Measurements from ENCODE around the gene POLK.

The POLK gene

GRCh38 chr5:75617736-75618352 is 106.2 kb downstream of the POLK start:
- H3K4me1 ChIP-seq (ENCODE audit: control insufficient read depth, insufficient read depth, low read length) = peaks cover 14% of the 10 kb centered on the region
- H3K27me3 ChIP-seq (ENCODE audit: control insufficient read depth, insufficient read depth, low read length) = no peaks in the 10 kb centered on the region

GRCh38 chr5:75620184-75620959 is 108.7 kb downstream of the POLK start:
- H3K36me3 ChIP-seq (ENCODE audit: control insufficient read depth, insufficient read depth, low read length) = no peaks in the 10 kb centered on the region
- no peaks in the 10 kb centered on the region for H3K27me3 ChIP-seq (ENCODE audit: control insufficient read depth, insufficient read depth, low read length)
- H3K4me1 ChIP-seq (ENCODE audit: control insufficient read depth, insufficient read depth, low read length) = peaks cover 14% of the 10 kb centered on the region
- no peak overlapping the region for H3K4me3 ChIP-seq (ENCODE audit: low read depth, low read length)
- no peak overlapping the region for H3K9ac ChIP-seq (ENCODE audit: low read depth, low read length)
- H3K27ac ChIP-seq (ENCODE audit: low read depth, low read length) = no peak overlapping the region
- no peaks in the 10 kb centered on the region for H3K9me3 ChIP-seq (ENCODE audit: control insufficient read depth, insufficient read depth, low read length)

More at GRCh38 chr5:75617736-75618352, 106.2 kb downstream of the POLK start:
- Histone ChIP-seq H3K9me3 (ENCODE audit: control insufficient read depth, insufficient read depth, low read length) (no peaks in the 10 kb centered on the region), H3K27ac (ENCODE audit: low read depth, low read length) (no peak overlapping the region), H3K9ac (ENCODE audit: low read depth, low read length) (no peak overlapping the region), H3K36me3 (ENCODE audit: control insufficient read depth, insufficient read depth, low read length) (no peaks in the 10 kb centered on the region), H3K4me3 (ENCODE audit: low read depth, low read length) (no peak overlapping the region)

GRCh38 chr5:75622564-75622963 is 110.9 kb downstream of the POLK start:
- no peak overlapping the region for H3K4me3 ChIP-seq (ENCODE audit: low read depth, low read length)
- no peaks in the 10 kb centered on the region for H3K36me3 ChIP-seq (ENCODE audit: control insufficient read depth, insufficient read depth, low read length)
- H3K9me3 ChIP-seq (ENCODE audit: control insufficient read depth, insufficient read depth, low read length) = no peaks in the 10 kb centered on the region
- H3K27ac ChIP-seq (ENCODE audit: low read depth, low read length) = no peak overlapping the region
- H3K27me3 ChIP-seq (ENCODE audit: control insufficient read depth, insufficient read depth, low read length) = no peaks in the 10 kb centered on the region
- no peaks in the 10 kb centered on the region for H3K4me1 ChIP-seq (ENCODE audit: control insufficient read depth, insufficient read depth, low read length)
- no peak overlapping the region for H3K9ac ChIP-seq (ENCODE audit: low read depth, low read length)

- no peak overlapping the region for H3K4me3 ChIP-seq (ENCODE audit: low read depth, low read length)
- H3K4me1 ChIP-seq (ENCODE audit: control insufficient read depth, insufficient read depth, low read length) = no peaks in the 10 kb centered on the region
- no peaks in the 10 kb centered on the region for H3K36me3 ChIP-seq (ENCODE audit: control insufficient read depth, insufficient read depth, low read length)
- no peaks in the 10 kb centered on the region for H3K9me3 ChIP-seq (ENCODE audit: control insufficient read depth, insufficient read depth, low read length)
- no peak overlapping the region for H3K9ac ChIP-seq (ENCODE audit: low read depth, low read length)
- no peak overlapping the region for H3K27ac ChIP-seq (ENCODE audit: low read depth, low read length)
- H3K27me3 ChIP-seq (ENCODE audit: control insufficient read depth, insufficient read depth, low read length) = no peaks in the 10 kb centered on the region
Observed at GRCh38 chr5:75623846-75624245, 112.2 kb downstream of the POLK start.

- Histone ChIP-seq H3K4me1 (ENCODE audit: control insufficient read depth, insufficient read depth, low read length) (no peaks in the 10 kb centered on the region), H3K4me3 (ENCODE audit: low read depth, low read length) (no peak overlapping the region), H3K9ac (ENCODE audit: low read depth, low read length) (no peak overlapping the region), H3K9me3 (ENCODE audit: control insufficient read depth, insufficient read depth, low read length) (no peaks in the 10 kb centered on the region), H3K27me3 (ENCODE audit: control insufficient read depth, insufficient read depth, low read length) (no peaks in the 10 kb centered on the region), H3K27ac (ENCODE audit: low read depth, low read length) (no peak overlapping the region), H3K36me3 (ENCODE audit: control insufficient read depth, insufficient read depth, low read length) (no peaks in the 10 kb centered on the region)
Observed at GRCh38 chr5:75626959-75627358, 115.3 kb downstream of the POLK start.

GRCh38 chr5:75627801-75628200 is 116.1 kb downstream of the POLK start:
- no peaks in the 10 kb centered on the region for H3K9me3 ChIP-seq (ENCODE audit: control insufficient read depth, insufficient read depth, low read length)
- H3K27ac ChIP-seq (ENCODE audit: low read depth, low read length) = no peak overlapping the region
- H3K36me3 ChIP-seq (ENCODE audit: control insufficient read depth, insufficient read depth, low read length) = no peaks in the 10 kb centered on the region
- H3K4me3 ChIP-seq (ENCODE audit: low read depth, low read length) = no peak overlapping the region
- H3K9ac ChIP-seq (ENCODE audit: low read depth, low read length) = no peak overlapping the region
- H3K4me1 ChIP-seq (ENCODE audit: control insufficient read depth, insufficient read depth, low read length) = no peaks in the 10 kb centered on the region
- H3K27me3 ChIP-seq (ENCODE audit: control insufficient read depth, insufficient read depth, low read length) = no peaks in the 10 kb centered on the region

- no peak overlapping the region for H3K9ac ChIP-seq (ENCODE audit: low read depth, low read length)
- H3K36me3 ChIP-seq (ENCODE audit: control insufficient read depth, insufficient read depth, low read length) = no peaks in the 10 kb centered on the region
- no peak overlapping the region for H3K27ac ChIP-seq (ENCODE audit: low read depth, low read length)
- H3K4me1 ChIP-seq (ENCODE audit: control insufficient read depth, insufficient read depth, low read length) = no peaks in the 10 kb centered on the region
- H3K4me3 ChIP-seq (ENCODE audit: low read depth, low read length) = no peak overlapping the region
- no peaks in the 10 kb centered on the region for H3K27me3 ChIP-seq (ENCODE audit: control insufficient read depth, insufficient read depth, low read length)
- H3K9me3 ChIP-seq (ENCODE audit: control insufficient read depth, insufficient read depth, low read length) = no peaks in the 10 kb centered on the region
Observed at GRCh38 chr5:75630875-75631274, 119.2 kb downstream of the POLK start.

- Histone ChIP-seq H3K9ac (ENCODE audit: low read depth, low read length) (no peak overlapping the region), H3K27ac (ENCODE audit: low read depth, low read length) (no peak overlapping the region), H3K4me3 (ENCODE audit: low read depth, low read length) (no peak overlapping the region), H3K27me3 (ENCODE audit: control insufficient read depth, insufficient read depth, low read length) (no peaks in the 10 kb centered on the region), H3K9me3 (ENCODE audit: control insufficient read depth, insufficient read depth, low read length) (no peaks in the 10 kb centered on the region), H3K36me3 (ENCODE audit: control insufficient read depth, insufficient read depth, low read length) (no peaks in the 10 kb centered on the region), H3K4me1 (ENCODE audit: control insufficient read depth, insufficient read depth, low read length) (no peaks in the 10 kb centered on the region)
Observed at GRCh38 chr5:75632321-75632720, 120.6 kb downstream of the POLK start.

GRCh38 chr5:75637949-75638348 is 126.3 kb downstream of the POLK start:
- no peak overlapping the region for H3K9ac ChIP-seq (ENCODE audit: low read depth, low read length)
- H3K9me3 ChIP-seq (ENCODE audit: control insufficient read depth, insufficient read depth, low read length) = no peaks in the 10 kb centered on the region
- H3K36me3 ChIP-seq (ENCODE audit: control insufficient read depth, insufficient read depth, low read length) = no peaks in the 10 kb centered on the region
- no peaks in the 10 kb centered on the region for H3K27me3 ChIP-seq (ENCODE audit: control insufficient read depth, insufficient read depth, low read length)
- no peaks in the 10 kb centered on the region for H3K4me1 ChIP-seq (ENCODE audit: control insufficient read depth, insufficient read depth, low read length)
- H3K4me3 ChIP-seq (ENCODE audit: low read depth, low read length) = no peak overlapping the region
- H3K27ac ChIP-seq (ENCODE audit: low read depth, low read length) = no peak overlapping the region

- no peak overlapping the region for H3K27ac ChIP-seq (ENCODE audit: low read depth, low read length)
Observed at GRCh38 chr5:75639535-75640311, 128.0 kb downstream of the POLK start.

GRCh38 chr5:75640395-75640794 is 128.7 kb downstream of the POLK start:
- no peak overlapping the region for H3K9ac ChIP-seq (ENCODE audit: low read depth, low read length)
- no peaks in the 10 kb centered on the region for H3K27me3 ChIP-seq (ENCODE audit: control insufficient read depth, insufficient read depth, low read length)
- H3K4me1 ChIP-seq (ENCODE audit: control insufficient read depth, insufficient read depth, low read length) = no peaks in the 10 kb centered on the region
- no peak overlapping the region for H3K4me3 ChIP-seq (ENCODE audit: low read depth, low read length)
- no peaks in the 10 kb centered on the region for H3K36me3 ChIP-seq (ENCODE audit: control insufficient read depth, insufficient read depth, low read length)
- H3K27ac ChIP-seq (ENCODE audit: low read depth, low read length) = no peak overlapping the region
- H3K9me3 ChIP-seq (ENCODE audit: control insufficient read depth, insufficient read depth, low read length) = no peaks in the 10 kb centered on the region

More at GRCh38 chr5:75639535-75640311, 128.0 kb downstream of the POLK start:
- Histone ChIP-seq H3K4me3 (ENCODE audit: low read depth, low read length) (no peak overlapping the region), H3K9ac (ENCODE audit: low read depth, low read length) (no peak overlapping the region), H3K36me3 (ENCODE audit: control insufficient read depth, insufficient read depth, low read length) (no peaks in the 10 kb centered on the region), H3K9me3 (ENCODE audit: control insufficient read depth, insufficient read depth, low read length) (no peaks in the 10 kb centered on the region), H3K27me3 (ENCODE audit: control insufficient read depth, insufficient read depth, low read length) (no peaks in the 10 kb centered on the region), H3K4me1 (ENCODE audit: control insufficient read depth, insufficient read depth, low read length) (no peaks in the 10 kb centered on the region)
